Measurements from ENCODE around the gene HNRNPF.

DNA sequence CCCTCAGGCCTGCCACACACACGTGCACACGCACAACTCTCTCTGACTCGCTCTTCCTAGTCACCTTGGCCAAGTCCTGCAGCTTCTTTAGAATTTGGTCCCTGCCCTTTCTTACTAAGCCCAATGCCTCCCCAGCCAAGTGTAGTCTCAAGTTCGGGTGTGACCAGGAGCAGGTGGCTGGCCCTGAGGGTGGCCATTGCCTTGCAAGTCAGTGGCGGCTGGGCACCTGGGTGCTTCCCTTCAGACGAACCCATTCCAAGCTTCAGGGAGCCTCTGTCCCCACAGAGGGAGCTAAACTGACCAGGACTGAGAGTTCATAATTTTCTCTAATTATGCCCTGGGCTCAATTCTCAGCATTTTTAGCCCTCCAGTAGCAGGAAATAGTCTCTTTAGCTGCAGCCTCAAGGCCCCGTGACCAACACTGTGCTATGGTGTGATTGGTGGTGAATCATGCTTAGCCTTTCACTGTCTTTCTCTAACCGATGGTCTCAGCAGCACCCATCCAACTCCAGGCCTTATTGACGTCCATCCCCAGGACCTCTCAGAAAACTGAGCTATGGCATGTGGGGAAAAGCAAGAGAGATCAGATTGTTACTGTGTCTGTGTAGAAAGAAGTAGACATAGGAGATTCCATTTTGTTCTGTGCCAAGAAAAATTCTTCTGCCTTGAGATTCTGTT, 72.2 kb downstream of the HNRNPF start:
- TF ChIP-seq, protein P1, sequence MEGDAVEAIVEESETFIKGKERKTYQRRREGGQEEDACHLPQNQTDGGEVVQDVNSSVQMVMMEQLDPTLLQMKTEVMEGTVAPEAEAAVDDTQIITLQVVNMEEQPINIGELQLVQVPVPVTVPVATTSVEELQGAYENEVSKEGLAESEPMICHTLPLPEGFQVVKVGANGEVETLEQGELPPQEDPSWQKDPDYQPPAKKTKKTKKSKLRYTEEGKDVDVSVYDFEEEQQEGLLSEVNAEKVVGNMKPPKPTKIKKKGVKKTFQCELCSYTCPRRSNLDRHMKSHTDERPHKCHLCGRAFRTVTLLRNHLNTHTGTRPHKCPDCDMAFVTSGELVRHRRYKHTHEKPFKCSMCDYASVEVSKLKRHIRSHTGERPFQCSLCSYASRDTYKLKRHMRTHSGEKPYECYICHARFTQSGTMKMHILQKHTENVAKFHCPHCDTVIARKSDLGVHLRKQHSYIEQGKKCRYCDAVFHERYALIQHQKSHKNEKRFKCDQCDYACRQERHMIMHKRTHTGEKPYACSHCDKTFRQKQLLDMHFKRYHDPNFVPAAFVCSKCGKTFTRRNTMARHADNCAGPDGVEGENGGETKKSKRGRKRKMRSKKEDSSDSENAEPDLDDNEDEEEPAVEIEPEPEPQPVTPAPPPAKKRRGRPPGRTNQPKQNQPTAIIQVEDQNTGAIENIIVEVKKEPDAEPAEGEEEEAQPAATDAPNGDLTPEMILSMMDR (IDR thresholded peaks at IDR 0.05; ENCODE audit: low read depth, low read length, poor library complexity, severe bottlenecking), result no peak
- TF ChIP-seq EZH2phosphoT487 (IDR thresholded peaks at IDR 0.05; ENCODE audit: borderline replicate concordance, low read length), result no peak

All from DOHH2 (cell line).